B cell (primary cell): ENCODE data around the gene TIGD7.

Experiments
- EZH2 ChIP-seq: IDR thresholded peaks from 2 replicates; pipeline ENCODE4 v1.6.1; 2012; ENCODE audit warnings: borderline replicate concordance, low read depth, mild to moderate bottlenecking, moderate library complexity, low read length; ENCODE audit not compliant: insufficient read depth, poor library complexity, severe bottlenecking
- TF ChIP-seq, protein P1 (sequence below): fragments of 200-600 bp; IDR thresholded peaks from one replicate; pipeline ENCODE4 v1.8.0; 2022; ENCODE audit warnings: antibody characterized with exemption, mild to moderate bottlenecking

DNA sequence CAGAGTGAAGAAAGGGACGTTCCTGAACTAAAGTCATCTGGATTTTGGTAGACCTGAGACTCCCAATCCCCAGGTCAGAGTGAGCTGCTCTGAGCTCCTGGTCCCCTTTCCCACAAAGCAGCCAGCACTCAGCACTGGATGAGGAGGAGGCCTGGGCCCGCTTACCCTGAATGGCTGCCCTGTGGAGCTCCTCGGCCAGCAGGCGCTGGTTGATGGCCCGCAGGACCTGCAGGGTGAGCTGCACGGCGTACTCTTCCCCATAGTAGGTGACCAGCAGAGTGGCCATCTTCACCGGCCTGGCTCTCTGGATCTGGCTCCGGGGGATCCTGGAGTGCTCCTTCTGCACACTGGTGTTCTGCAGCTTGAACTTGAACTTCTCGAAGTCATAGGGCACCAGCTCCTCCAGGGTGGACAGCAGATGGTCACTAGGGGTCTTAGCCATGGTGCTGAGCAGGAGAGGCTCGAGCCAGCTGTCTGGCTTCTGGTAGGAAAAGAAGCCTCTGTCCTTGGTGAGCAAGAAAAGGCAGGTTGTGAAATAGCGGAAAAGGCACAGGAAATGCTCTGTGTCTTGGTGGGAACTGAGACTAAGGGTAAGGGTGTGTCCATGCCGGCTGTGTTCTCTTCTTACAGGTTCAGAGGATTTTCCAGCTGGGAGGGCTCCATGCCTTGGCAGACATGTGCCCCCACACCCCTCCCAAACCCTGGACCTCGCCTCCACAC, 48.9 kb downstream of the TIGD7 start, which contains the start of gene MEFV:
- TF ChIP-seq, protein P1, sequence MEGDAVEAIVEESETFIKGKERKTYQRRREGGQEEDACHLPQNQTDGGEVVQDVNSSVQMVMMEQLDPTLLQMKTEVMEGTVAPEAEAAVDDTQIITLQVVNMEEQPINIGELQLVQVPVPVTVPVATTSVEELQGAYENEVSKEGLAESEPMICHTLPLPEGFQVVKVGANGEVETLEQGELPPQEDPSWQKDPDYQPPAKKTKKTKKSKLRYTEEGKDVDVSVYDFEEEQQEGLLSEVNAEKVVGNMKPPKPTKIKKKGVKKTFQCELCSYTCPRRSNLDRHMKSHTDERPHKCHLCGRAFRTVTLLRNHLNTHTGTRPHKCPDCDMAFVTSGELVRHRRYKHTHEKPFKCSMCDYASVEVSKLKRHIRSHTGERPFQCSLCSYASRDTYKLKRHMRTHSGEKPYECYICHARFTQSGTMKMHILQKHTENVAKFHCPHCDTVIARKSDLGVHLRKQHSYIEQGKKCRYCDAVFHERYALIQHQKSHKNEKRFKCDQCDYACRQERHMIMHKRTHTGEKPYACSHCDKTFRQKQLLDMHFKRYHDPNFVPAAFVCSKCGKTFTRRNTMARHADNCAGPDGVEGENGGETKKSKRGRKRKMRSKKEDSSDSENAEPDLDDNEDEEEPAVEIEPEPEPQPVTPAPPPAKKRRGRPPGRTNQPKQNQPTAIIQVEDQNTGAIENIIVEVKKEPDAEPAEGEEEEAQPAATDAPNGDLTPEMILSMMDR = no peak
- TF ChIP-seq EZH2 = no peak
